ENCODE results near the gene MICAL3.

The MICAL3 gene

DNA sequence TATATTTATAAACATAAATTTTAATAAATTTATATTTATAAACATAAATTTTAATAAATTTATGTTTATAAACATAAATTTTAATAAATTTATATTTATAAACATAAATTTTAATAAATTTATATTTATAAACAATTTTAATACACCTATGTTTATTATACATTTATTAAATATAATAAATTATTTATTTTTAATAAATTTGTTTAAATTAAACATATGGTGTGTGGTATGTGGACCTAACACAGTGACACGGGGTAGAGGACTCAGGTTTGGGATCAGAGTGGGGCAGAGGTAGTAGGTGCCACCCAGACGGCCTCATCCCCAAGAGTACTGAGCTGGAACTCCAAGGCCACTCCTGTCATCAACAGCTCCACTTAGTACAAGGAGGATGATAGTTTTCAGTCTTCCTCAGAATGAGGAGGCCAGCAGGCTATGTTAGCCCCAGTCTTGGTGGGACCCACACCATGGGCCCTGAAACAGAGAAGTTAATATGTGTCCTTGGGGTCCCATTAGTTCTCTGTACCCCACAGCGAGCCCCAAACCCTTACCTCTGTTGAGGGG is 203.4 kb downstream of the MICAL3 start:
- H3K27ac ChIP-seq (ENCODE audit: low read length), result no peak overlapping the region
- H3K9me3 ChIP-seq (ENCODE audit: control insufficient read depth, insufficient read depth, low read length), result no peaks in the 10 kb centered on the region
- no CpG with 5 or more reads among the region's 3 CpGs for WGBS (ENCODE audit: insufficient coverage, insufficient read length)
- no peaks in the 10 kb centered on the region; the same call in 1 of the 2 replicates for H3K36me3 ChIP-seq (ENCODE audit: control insufficient read depth, insufficient read depth, low read length)
- no peaks in the 10 kb centered on the region for H3K27me3 ChIP-seq (ENCODE audit: control insufficient read depth, insufficient read depth, low read length)
- H3K4me3 ChIP-seq (ENCODE audit: low read length), result no peak overlapping the region
- DNase-seq (ENCODE audit: low read depth, low spot score), result no peak
- H3K4me1 ChIP-seq (ENCODE audit: control insufficient read depth, insufficient read depth, low read length), result no peaks in the 10 kb centered on the region

DNA sequence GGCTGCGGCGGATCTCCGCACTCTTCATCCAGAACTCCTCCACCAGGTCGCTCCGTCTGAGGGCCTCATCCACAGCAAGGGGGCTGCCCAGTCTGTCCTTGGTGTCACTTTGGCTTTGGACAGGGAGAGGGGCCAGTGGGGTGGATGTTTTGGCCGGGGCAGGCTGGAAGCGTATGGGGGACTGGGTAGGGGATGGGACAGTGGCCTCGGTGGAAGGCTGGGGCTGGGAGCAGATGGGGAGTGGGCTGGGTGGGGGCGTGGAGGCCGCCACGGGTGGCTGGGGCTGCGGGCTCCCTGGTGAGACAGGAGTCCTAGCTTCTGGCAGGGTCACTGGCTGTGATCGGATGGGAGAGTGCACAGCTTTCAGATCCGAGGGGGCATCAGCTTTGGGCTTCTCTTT is 205.7 kb downstream of the MICAL3 start:
- DNase-seq (ENCODE audit: low read depth, low spot score), result no peak
- H3K4me3 ChIP-seq (ENCODE audit: low read length), result no peak overlapping the region
- H3K9me3 ChIP-seq (ENCODE audit: control insufficient read depth, insufficient read depth, low read length), result no peaks in the 10 kb centered on the region
- WGBS (ENCODE audit: insufficient coverage, insufficient read length), result no CpG with 5 or more reads among the region's 14 CpGs
- no peaks in the 10 kb centered on the region for H3K27me3 ChIP-seq (ENCODE audit: control insufficient read depth, insufficient read depth, low read length)
- no peak overlapping the region for H3K27ac ChIP-seq (ENCODE audit: low read length)
- peaks cover 2% of the 10 kb centered on the region; the same call in 1 of the 2 replicates for H3K36me3 ChIP-seq (ENCODE audit: control insufficient read depth, insufficient read depth, low read length)
- H3K4me1 ChIP-seq (ENCODE audit: control insufficient read depth, insufficient read depth, low read length), result no peaks in the 10 kb centered on the region

DNA sequence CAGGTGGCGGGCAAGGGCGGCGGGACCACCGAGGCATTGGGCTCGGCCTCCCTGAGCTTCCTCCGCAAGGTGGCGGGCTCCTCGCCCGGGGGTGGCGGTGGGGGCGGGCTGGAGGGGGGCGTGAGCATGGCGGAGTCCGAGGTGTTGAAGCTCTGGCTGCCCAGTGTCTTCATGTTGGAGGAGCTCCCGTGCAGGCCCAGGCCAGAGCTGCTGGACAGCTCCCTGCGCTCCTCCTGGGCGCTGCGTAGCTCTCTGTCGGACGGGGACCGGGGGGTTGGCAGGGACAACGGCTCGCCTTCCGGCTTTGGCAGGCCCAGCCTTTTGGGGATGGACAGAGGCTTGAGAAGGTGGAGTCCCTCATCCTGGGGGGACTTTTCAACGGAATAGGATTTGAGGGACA is 206.2 kb downstream of the MICAL3 start:
- Histone ChIP-seq H3K27ac (ENCODE audit: low read length) (no peak overlapping the region), H3K4me1 (ENCODE audit: control insufficient read depth, insufficient read depth, low read length) (no peaks in the 10 kb centered on the region), H3K27me3 (ENCODE audit: control insufficient read depth, insufficient read depth, low read length) (no peaks in the 10 kb centered on the region), H3K4me3 (ENCODE audit: low read length) (no peak overlapping the region), H3K9me3 (ENCODE audit: control insufficient read depth, insufficient read depth, low read length) (no peaks in the 10 kb centered on the region), H3K36me3 (ENCODE audit: control insufficient read depth, insufficient read depth, low read length) (peaks cover 2% of the 10 kb centered on the region; the same call in 1 of the 2 replicates)
- DNase-seq (ENCODE audit: low read depth, low spot score), result no peak
- no CpG with 5 or more reads among the region's 25 CpGs for WGBS (ENCODE audit: insufficient coverage, insufficient read length)

DNA sequence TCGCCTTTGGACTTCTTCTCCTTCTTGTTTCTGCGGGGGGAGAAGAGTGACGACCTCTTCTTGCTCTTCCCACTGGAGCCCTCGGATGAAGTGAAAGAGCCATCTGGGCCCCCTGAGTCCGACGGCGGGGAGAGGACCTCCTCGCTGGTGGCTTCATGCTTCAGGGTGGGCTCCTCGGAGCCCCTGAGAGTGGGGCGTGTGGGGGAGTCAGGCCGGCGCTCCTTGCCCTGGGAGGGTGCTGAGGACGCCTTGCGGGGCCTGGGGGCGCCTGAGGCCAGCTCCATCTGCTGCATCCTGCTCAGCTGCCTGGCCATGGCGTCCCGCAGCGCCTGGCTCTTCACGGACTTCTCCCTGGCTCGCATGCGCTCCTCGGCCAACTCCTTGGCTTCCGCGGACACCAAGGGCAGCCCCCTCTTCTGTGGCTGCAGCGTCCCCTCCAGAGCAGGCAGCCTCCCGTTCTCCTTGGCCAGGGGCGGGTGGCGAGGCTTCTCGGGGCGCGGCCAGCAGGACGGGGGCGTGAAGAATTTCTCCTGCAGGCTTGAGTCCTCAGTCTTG is 206.8 kb downstream of the MICAL3 start:
- no peak overlapping the region for H3K27ac ChIP-seq (ENCODE audit: low read length)
- no peaks in the 10 kb centered on the region for H3K4me1 ChIP-seq (ENCODE audit: control insufficient read depth, insufficient read depth, low read length)
- WGBS (ENCODE audit: insufficient coverage, insufficient read length), result no CpG with 5 or more reads among the region's 33 CpGs
- no peak for DNase-seq (ENCODE audit: low read depth, low spot score)
- peaks cover 2% of the 10 kb centered on the region; the same call in 1 of the 2 replicates for H3K36me3 ChIP-seq (ENCODE audit: control insufficient read depth, insufficient read depth, low read length)
- H3K27me3 ChIP-seq (ENCODE audit: control insufficient read depth, insufficient read depth, low read length), result no peaks in the 10 kb centered on the region
- no peak overlapping the region for H3K4me3 ChIP-seq (ENCODE audit: low read length)
- H3K9me3 ChIP-seq (ENCODE audit: control insufficient read depth, insufficient read depth, low read length), result no peaks in the 10 kb centered on the region

DNA sequence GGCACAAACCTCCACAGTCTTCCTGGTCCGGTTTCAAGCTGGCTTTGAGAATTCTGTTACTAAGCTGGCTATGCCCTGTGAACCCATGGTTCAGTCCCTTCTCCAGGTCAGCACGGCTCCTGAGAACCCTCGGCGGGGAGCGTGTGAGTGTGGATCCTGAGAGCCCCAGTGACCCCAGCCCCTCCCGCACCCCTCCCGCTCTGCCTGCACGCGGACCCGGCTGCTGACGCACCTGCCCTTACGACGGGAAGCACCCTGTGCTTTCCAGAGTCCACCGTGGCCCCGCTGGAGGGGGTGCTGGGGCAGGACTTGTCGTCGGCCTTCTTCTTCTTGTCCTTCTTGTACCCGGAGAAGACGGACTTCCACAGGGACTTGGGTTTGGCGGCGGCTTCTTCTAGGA is 207.3 kb downstream of the MICAL3 start:
- DNase-seq (ENCODE audit: low read depth, low spot score), result no peak
- Histone ChIP-seq H3K27me3 (ENCODE audit: control insufficient read depth, insufficient read depth, low read length) (no peaks in the 10 kb centered on the region), H3K4me3 (ENCODE audit: low read length) (no peak overlapping the region), H3K9me3 (ENCODE audit: control insufficient read depth, insufficient read depth, low read length) (no peaks in the 10 kb centered on the region), H3K36me3 (ENCODE audit: control insufficient read depth, insufficient read depth, low read length) (peaks cover 2% of the 10 kb centered on the region; the same call in 1 of the 2 replicates), H3K27ac (ENCODE audit: low read length) (no peak overlapping the region), H3K4me1 (ENCODE audit: control insufficient read depth, insufficient read depth, low read length) (no peaks in the 10 kb centered on the region)
- no CpG with 5 or more reads among the region's 21 CpGs for WGBS (ENCODE audit: insufficient coverage, insufficient read length)

DNA sequence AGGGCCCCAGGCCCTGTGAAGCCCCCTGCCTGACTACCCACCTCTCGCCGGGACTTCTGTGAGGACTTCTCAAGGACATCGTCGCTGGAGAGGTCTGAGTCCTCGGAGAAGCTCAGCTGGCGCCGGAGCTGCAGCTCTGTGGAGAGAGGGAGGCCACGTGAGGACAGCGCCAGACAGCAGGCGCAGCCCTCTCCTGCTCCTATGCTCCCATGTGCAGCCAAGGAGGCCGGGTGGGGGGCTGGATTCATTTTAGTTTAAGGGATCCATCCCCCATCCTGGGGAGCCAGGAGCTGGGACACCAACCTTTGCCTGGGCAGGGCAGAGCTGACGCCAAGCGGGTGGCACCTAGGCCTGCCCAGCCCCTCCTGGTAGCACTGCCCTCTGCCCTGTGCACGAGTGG is 207.7 kb downstream of the MICAL3 start:
- no peak for DNase-seq (ENCODE audit: low read depth, low spot score)
- Histone ChIP-seq H3K27me3 (ENCODE audit: control insufficient read depth, insufficient read depth, low read length) (no peaks in the 10 kb centered on the region), H3K36me3 (ENCODE audit: control insufficient read depth, insufficient read depth, low read length) (peaks cover 2% of the 10 kb centered on the region; the same call in 1 of the 2 replicates), H3K9me3 (ENCODE audit: control insufficient read depth, insufficient read depth, low read length) (no peaks in the 10 kb centered on the region), H3K4me1 (ENCODE audit: control insufficient read depth, insufficient read depth, low read length) (no peaks in the 10 kb centered on the region), H3K4me3 (ENCODE audit: low read length) (no peak overlapping the region), H3K27ac (ENCODE audit: low read length) (no peak overlapping the region)
- no CpG with 5 or more reads among the region's 14 CpGs for WGBS (ENCODE audit: insufficient coverage, insufficient read length)

DNA sequence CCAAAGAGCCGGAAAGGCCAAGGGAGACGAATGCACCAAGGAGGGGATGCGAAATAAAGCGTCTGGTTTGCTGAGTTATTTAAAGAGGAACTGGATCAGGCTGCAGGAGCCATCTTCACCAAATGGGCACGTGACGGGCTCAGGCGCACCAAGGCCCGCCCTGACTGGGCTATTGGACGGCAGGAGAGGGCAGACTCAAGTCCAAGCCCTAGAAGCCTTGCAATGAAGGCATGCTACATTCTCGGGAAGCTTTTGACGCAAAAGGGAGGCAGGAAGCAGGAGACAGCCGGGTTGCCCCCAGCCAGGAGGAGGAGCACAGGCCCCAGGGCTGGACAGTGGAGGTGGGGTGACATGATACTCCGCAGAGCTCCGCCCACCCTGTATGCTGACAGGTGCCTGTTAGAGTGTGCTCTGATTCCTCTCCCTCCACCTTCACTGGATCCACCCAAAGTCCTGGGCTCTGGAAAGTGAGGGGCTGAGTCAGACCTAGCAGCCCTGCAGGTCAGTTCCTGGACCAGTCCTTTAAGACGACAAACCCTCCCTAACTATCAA is 208.6 kb downstream of the MICAL3 start:
- no peak for DNase-seq (ENCODE audit: low read depth, low spot score)
- Histone ChIP-seq H3K27ac (ENCODE audit: low read length) (no peak overlapping the region), H3K27me3 (ENCODE audit: control insufficient read depth, insufficient read depth, low read length) (no peaks in the 10 kb centered on the region), H3K4me3 (ENCODE audit: low read length) (no peak overlapping the region), H3K4me1 (ENCODE audit: control insufficient read depth, insufficient read depth, low read length) (no peaks in the 10 kb centered on the region), H3K9me3 (ENCODE audit: control insufficient read depth, insufficient read depth, low read length) (no peaks in the 10 kb centered on the region), H3K36me3 (ENCODE audit: control insufficient read depth, insufficient read depth, low read length) (peaks cover 2% of the 10 kb centered on the region; the same call in 1 of the 2 replicates)
- no CpG with 5 or more reads among the region's 15 CpGs for WGBS (ENCODE audit: insufficient coverage, insufficient read length)

DNA sequence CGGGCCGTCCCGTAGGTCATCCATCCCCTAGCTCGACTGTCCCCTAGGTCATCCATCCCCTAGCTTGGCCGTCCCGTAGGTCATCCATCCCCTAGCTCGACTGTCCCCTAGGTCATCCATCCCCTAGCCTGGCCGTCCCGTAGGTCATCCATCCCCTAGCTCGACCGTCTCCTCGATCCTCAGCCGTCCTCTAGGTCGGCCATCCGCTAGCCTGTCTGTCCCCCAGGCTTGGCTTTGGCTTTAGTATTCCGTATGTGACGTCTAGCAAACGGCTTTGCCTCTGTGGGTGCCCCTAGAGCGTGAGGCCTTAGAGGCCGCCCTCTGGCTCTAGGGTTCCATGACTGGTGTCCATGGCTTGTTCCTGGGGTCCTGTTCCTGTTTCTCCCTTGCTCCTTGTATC is 209.5 kb downstream of the MICAL3 start:
- Histone ChIP-seq H3K27me3 (ENCODE audit: control insufficient read depth, insufficient read depth, low read length) (no peaks in the 10 kb centered on the region), H3K4me1 (ENCODE audit: control insufficient read depth, insufficient read depth, low read length) (no peaks in the 10 kb centered on the region), H3K27ac (ENCODE audit: low read length) (no peak overlapping the region), H3K4me3 (ENCODE audit: low read length) (no peak overlapping the region), H3K36me3 (ENCODE audit: control insufficient read depth, insufficient read depth, low read length) (peaks cover 2% of the 10 kb centered on the region; the same call in 1 of the 2 replicates), H3K9me3 (ENCODE audit: control insufficient read depth, insufficient read depth, low read length) (no peaks in the 10 kb centered on the region)
- DNase-seq (ENCODE audit: low read depth, low spot score), result no peak
- no CpG with 5 or more reads among the region's 20 CpGs for WGBS (ENCODE audit: insufficient coverage, insufficient read length)

DNA sequence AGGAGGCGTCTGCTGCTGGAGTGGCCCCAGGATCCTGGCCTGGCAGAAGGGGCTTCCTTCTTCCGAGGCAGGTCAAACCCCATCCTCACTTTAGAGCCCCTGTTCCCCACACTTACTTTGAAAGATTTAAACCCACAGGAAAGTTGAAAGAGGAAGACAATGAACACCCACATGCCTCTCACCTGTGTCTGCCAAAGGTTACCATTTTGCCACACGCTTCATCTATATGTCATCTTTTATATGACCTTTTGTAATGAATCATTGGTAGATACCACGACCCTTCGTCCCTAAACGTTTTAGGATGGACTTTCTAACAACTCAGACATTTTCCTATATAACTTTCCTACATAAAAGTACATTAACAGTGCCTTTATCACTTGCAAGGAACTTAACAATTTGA is 210.3 kb downstream of the MICAL3 start:
- Histone ChIP-seq H3K27me3 (ENCODE audit: control insufficient read depth, insufficient read depth, low read length) (no peaks in the 10 kb centered on the region), H3K27ac (ENCODE audit: low read length) (no peak overlapping the region), H3K4me1 (ENCODE audit: control insufficient read depth, insufficient read depth, low read length) (no peaks in the 10 kb centered on the region), H3K36me3 (ENCODE audit: control insufficient read depth, insufficient read depth, low read length) (peaks cover 2% of the 10 kb centered on the region; the same call in 1 of the 2 replicates), H3K9me3 (ENCODE audit: control insufficient read depth, insufficient read depth, low read length) (no peaks in the 10 kb centered on the region), H3K4me3 (ENCODE audit: low read length) (no peak overlapping the region)
- 100% methylated on average over 1 of the region's 6 CpGs for WGBS (ENCODE audit: insufficient coverage, insufficient read length)
- no peak for DNase-seq (ENCODE audit: low read depth, low spot score)

DNA sequence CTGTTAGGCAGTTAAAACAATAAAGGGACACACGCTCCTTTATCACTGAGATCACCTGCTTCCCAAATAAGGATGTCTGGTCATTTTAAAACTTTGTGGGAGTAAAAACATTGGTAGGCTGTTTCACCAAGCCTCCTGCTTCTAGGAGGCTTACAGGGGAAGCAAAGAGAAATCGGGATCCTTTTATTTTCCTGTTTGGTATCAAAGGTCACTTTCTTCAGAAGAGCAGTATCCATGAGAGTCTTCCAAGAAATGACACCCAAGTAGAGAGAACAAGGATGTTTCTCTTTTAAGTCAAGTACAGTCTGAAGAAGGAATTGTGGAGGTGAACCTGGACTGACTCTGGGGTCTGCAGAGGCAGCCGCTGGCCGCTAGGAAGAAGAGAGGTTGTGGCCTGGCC is 213.2 kb downstream of the MICAL3 start:
- WGBS (ENCODE audit: insufficient coverage, insufficient read length), result no CpG with 5 or more reads among the region's 4 CpGs
- H3K4me3 ChIP-seq (ENCODE audit: low read length), result no peak overlapping the region
- no peaks in the 10 kb centered on the region for H3K4me1 ChIP-seq (ENCODE audit: control insufficient read depth, insufficient read depth, low read length)
- H3K27me3 ChIP-seq (ENCODE audit: control insufficient read depth, insufficient read depth, low read length), result no peaks in the 10 kb centered on the region
- no peak overlapping the region for H3K27ac ChIP-seq (ENCODE audit: low read length)
- no peaks in the 10 kb centered on the region for H3K9me3 ChIP-seq (ENCODE audit: control insufficient read depth, insufficient read depth, low read length)
- H3K36me3 ChIP-seq (ENCODE audit: control insufficient read depth, insufficient read depth, low read length), result peaks cover 2% of the 10 kb centered on the region; the same call in 1 of the 2 replicates
- no peak for DNase-seq (ENCODE audit: low read depth, low spot score)

All from iPS DF 6.9 (cell line).